Adrenal gland (tissue), 12 donors: ENCODE measurements around the gene TESK1. TPM values are rescaled to one million over a fixed set of nuclear protein-coding genes. Genes with fewer than 3 reads are reported as not detected.

Experiments used
- DNase-seq, 7 donors: peaks; one replicate each; pipeline ENCODE4 v3.0.0-alpha.2; 2019 to 2020
- H3K27ac ChIP-seq, 5 donors: fragments of 200-600 bp; sonication (generic) in 4 of 5; 1 replicate in 3 of 5; 2 replicates in 2 of 5; pipeline versions ENCODE4 v1.5.1 to v1.8.0; 2016 to 2020; ENCODE audit warnings: mild to moderate bottlenecking in 1 of 5
- H3K27me3 ChIP-seq: fragments of 200-600 bp; 2 replicates; pipeline ENCODE4 v1.8.0; 2021
- H3K36me3 ChIP-seq, 2 donors: fragments of 200-600 bp; replicated peaks in 1 of 2; 1 replicate in 1 of 2; 2 replicates in 1 of 2; pipeline versions ENCODE4 v1.5.1 to v1.8.0; 2018 to 2022
- H3K4me1 ChIP-seq, 2 donors: fragments of 200-600 bp; replicated peaks in 1 of 2; 1 replicate in 1 of 2; 2 replicates in 1 of 2; pipeline versions ENCODE4 v1.5.1 to v1.8.0; 2018 to 2021
- H3K4me3 ChIP-seq, 4 donors: fragments of 200-600 bp; sonication (generic) in 3 of 4; one replicate each; pipeline ENCODE4 v1.5.1; 2016 to 2018
- H3K9me3 ChIP-seq, 3 donors: fragments of 200-600 bp; sonication (generic) in 1 of 3; replicated peaks in 1 of 3; 1 replicate in 2 of 3; 2 replicates in 1 of 3; pipeline versions ENCODE4 v1.5.1 to v1.8.0; 2016 to 2021
- POLR2A ChIP-seq, 2 donors: fragments of 450-650 bp; IDR thresholded peaks; one replicate each; pipeline ENCODE4 v1.6.1; 2017; ENCODE audit warnings: antibody characterized with exemption in 2 of 2, mild to moderate bottlenecking in 2 of 2, moderate library complexity in 1 of 2
- WGBS, 4 donors: extraction: QIAGEN DNeasy Blood & Tissue Kit in 2 of 4; methylation state at CpG; one replicate each; pipeline versions ENCODE4 v1.1.5 to v1.1.7; 2013 to 2017; 5-methylcytosine and 5-hydroxymethylcytosine counted together
- intact Hi-C, 2 donors: fragments of 100-400 bp; cut with DNase I; formaldehyde crosslinking; loops; one replicate each; pipeline versions ENCODE4 v1.14.1 to v1.15.0; 2022 to 2023
- polyA plus RNA-seq, 3 donors: library from polyadenylated mRNA; stranded (reverse); fragments of 200-250 nt in 2 of 3; fragments of 350-450 nt in 1 of 3; fragmentation: Illumina TruSeq in 1 of 3; extraction: RNeasy Lipid Tissue Mini Kit (QIAGEN cat#74804) in 1 of 3; gene quantifications; one replicate each; pipeline ENCODE4 v1.2.3, GENCODE V29; 2013 to 2014
- total RNA-seq, 9 donors: library from RNA; depleted of rRNA in 4 of 9; stranded (reverse); fragments of >200 nt in 4 of 9; fragments of 120-200 nt in 1 of 9; fragmentation: NEBNext Ultra II Directional in 1 of 9; extraction: Animal tissue kit (Norgen Biotek cat#: 25700) in 1 of 9; gene quantifications; one replicate each; pipeline versions ENCODE4 v1.1.0 to v1.2.4, GENCODE V29; 2013 to 2023
- TF ChIP-seq, protein P1 (sequence below), 6 experiments: fragments of 450-650 bp in 4 of 6; fragments of 200-600 bp in 2 of 6; sonication (generic) in 1 of 6; IDR thresholded peaks; 1 replicate in 5 of 6; 2 replicates in 1 of 6; pipeline versions ENCODE4 v1.5.1 to v1.8.0; 2016 to 2021; ENCODE audit warnings: antibody characterized with exemption in 6 of 6, mild to moderate bottlenecking in 2 of 6, moderate library complexity in 1 of 6
- donor health status: healthy with polysubstance abuse.
- donor health status: Bipolar disorder and iron deficiency.
- donor health status: DM: yes; HTN: yes; CAD: no.
- donor health status: DM: no; HTN: no; CAD: no.
- donor health status: DM: no; HTN: no; CAD: no.
- donor health status: DM: yes; HTN: yes; CAD: no.

The TESK1 gene
- total and polyA plus RNA-seq, 12 donors: 25.9 to 189 (median 65.5) TPM

DNA sequence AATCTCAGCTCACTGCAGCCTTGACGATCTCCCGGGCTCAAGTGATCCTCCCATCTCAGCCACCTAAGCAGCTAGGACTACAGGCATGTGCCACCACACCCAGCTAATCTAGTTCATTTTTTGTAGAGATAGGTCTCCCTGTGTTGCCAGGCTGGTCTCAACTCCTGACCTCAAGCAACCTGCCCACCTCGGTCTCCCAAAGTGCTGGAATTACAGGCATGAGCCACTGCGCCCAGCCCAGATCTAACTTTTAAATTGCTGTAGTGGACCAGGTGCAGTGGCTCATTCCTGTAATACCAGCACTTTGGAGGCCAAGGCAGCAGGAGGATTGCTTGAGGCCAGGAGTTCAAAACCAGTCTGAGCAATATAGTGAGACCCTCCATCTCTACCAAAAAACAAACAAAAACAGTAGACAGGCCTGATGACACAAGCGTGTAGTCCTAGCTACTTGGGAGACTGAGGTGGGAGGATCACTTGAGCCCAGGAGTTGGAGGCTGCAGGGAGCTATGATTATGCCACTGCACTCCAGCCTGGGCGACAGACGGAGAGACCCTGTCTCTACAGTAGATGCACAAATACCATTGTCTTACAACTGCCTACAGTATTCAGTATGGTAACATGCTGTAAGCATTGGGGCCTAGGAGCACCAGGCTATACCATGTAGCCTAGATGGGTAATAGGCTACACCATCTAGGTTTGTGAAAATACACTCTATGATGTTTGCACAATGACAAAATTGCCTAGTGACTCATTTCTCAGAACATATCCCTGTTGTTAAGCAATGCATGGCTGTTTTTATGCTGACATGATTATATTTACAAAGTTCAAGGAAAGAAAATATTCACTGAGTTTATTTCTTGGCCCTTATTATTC, 47.1 kb downstream of the TESK1 start:
- peak in 1 of 7 donors; percentile 13 for DNase-seq
- Histone ChIP-seq H3K36me3 (no peaks in the 10 kb centered on the region), H3K4me1 (peaks cover 5 to 14% of the 10 kb centered on the region in 2 donors), H3K4me3 (no peak overlapping the region), H3K27me3 (no peaks in the 10 kb centered on the region), H3K9me3 (no peaks in the 10 kb centered on the region), H3K27ac (peak overlapping the region in 1 of 5 donors; percentile 62)
- WGBS, 4 donors: 83 to 91% (median 87%) methylated on average over 6 to 7 of the region's 7 CpGs
- TF ChIP-seq, protein P1, sequence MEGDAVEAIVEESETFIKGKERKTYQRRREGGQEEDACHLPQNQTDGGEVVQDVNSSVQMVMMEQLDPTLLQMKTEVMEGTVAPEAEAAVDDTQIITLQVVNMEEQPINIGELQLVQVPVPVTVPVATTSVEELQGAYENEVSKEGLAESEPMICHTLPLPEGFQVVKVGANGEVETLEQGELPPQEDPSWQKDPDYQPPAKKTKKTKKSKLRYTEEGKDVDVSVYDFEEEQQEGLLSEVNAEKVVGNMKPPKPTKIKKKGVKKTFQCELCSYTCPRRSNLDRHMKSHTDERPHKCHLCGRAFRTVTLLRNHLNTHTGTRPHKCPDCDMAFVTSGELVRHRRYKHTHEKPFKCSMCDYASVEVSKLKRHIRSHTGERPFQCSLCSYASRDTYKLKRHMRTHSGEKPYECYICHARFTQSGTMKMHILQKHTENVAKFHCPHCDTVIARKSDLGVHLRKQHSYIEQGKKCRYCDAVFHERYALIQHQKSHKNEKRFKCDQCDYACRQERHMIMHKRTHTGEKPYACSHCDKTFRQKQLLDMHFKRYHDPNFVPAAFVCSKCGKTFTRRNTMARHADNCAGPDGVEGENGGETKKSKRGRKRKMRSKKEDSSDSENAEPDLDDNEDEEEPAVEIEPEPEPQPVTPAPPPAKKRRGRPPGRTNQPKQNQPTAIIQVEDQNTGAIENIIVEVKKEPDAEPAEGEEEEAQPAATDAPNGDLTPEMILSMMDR (IDR thresholded peaks at IDR 0.05): no peak
- TF ChIP-seq POLR2A (IDR thresholded peaks at IDR 0.05): no peak
- intact Hi-C loops: no loop called here

DNA sequence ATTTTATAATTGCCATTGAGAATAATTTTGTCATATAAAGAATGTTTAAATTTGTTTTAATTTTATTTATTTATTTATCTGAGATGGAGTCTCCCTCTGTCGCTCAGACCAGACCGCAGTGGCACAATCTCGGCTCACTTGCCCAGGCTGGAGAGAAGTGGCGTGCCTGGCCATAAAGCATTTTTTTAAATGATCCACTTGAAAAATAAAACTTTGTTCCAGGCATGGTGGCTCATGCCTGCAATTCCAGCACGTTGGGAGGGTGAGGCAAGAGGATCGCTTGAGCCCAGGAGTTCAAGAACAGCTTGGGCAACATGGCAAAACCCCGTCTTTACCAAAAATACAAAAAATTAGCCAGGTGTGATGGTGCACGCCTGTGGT, 47.8 kb downstream of the TESK1 start:
- 75 to 91% (median 85%) methylated on average over 8 of the region's 8 CpGs for WGBS, 4 donors
- Histone ChIP-seq H3K4me1 (peaks cover 6 to 16% of the 10 kb centered on the region in 2 donors), H3K4me3 (no peak overlapping the region), H3K9me3 (no peaks in the 10 kb centered on the region), H3K27ac (peak overlapping the region in 1 of 5 donors; percentile 62), H3K36me3 (no peaks in the 10 kb centered on the region), H3K27me3 (no peaks in the 10 kb centered on the region)
- no peak for TF ChIP-seq POLR2A (IDR thresholded peaks at IDR 0.05)
- TF ChIP-seq, protein P1 (IDR thresholded peaks at IDR 0.05): no peak
- DNase-seq: peak in 1 of 7 donors; percentile 18
- intact Hi-C loops: no loop called here

DNA sequence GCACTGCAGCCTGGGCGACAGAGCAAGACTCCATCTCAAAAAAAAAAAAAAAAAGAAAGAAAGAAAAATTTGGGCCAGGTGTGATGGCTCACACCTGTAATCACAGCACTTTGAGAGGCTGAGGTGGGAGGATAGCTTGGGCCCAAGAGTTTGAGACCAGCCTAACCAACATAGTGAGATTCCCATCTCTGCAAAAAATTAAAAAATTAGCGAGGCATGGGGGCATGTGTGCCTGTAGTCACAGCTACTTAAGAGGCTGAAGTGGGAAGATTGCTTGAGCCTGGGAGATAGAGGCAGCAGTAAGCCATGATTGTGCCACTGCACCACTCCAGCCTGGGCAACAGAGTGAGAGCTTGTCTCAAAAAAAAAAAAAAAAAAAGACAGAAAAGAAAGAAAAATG, 48.5 kb downstream of the TESK1 start:
- peaks cover 6 to 16% of the 10 kb centered on the region in 2 donors for H3K4me1 ChIP-seq
- intact Hi-C loops: no loop called here

DNA sequence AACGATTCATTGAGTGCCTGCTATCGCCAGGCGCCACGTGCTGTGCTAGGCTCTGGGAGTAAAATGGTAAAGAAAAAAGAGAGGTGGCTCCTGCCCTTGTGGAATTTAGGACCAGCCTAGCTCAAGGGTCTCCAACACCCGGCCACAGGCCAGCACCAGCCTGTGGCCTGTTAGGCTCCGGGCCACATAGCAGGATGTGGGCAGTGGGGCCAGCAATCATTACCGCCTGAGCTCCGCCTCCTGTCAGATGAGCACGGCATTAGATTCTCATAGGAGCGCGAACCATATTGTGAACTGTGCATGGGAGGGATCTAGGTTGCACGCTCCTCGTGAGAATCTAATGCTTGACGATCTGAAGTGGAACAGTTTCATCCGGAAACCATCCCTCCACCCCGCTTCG, 51.3 kb downstream of the TESK1 start:
- H3K36me3 ChIP-seq: peaks cover 0 to 4% of the 10 kb centered on the region in 2 donors
- peaks cover 6 to 36% of the 10 kb centered on the region in 2 donors for H3K4me1 ChIP-seq
- peak overlapping the region in 1 of 5 donors; percentile 97 for H3K27ac ChIP-seq
- TF ChIP-seq POLR2A (IDR thresholded peaks at IDR 0.05): no peak
- TF ChIP-seq, protein P1 (IDR thresholded peaks at IDR 0.05): no peak
- intact Hi-C loops: no loop called here
- no peaks in the 10 kb centered on the region for H3K27me3 ChIP-seq
- no peaks in the 10 kb centered on the region for H3K9me3 ChIP-seq
- WGBS, 4 donors: 79 to 84% (median 81%) methylated on average over 17 of the region's 17 CpGs
- no peak for DNase-seq
- H3K4me3 ChIP-seq: no peak overlapping the region

More for the DNA sequence above, 48.5 kb downstream of the TESK1 start:
- WGBS, 4 donors: 89 to 100% (median 94%) methylated on average over 2 of the region's 2 CpGs
- H3K4me3 ChIP-seq: no peak overlapping the region
- no peaks in the 10 kb centered on the region for H3K27me3 ChIP-seq
- no peak for TF ChIP-seq POLR2A (IDR thresholded peaks at IDR 0.05)
- TF ChIP-seq, protein P1 (IDR thresholded peaks at IDR 0.05): no peak
- DNase-seq: peak in 1 of 7 donors; percentile 20
- no peak overlapping the region for H3K27ac ChIP-seq
- H3K9me3 ChIP-seq: no peaks in the 10 kb centered on the region
- no peaks in the 10 kb centered on the region for H3K36me3 ChIP-seq
